ENCODE measurements around the gene PLGRKT. TPM values are rescaled to one million over a fixed set of nuclear protein-coding genes. Genes with fewer than 3 reads are reported as not detected.
"Not testable (repeated sequence)": the region's sequence is repeated elsewhere in the genome, so short reads cannot be mapped to it uniquely, and the experiment has no call there.

The PLGRKT gene
- polyA plus RNA-seq, 1 donor from 2014 or later, result 80.0 TPM

GRCh38 chr9:5445886-5446285 is 8.2 kb upstream of the PLGRKT start:
- Histone ChIP-seq H3K79me2 (replicated peaks; ENCODE audit: insufficient read depth, low read length) (no peaks in the 10 kb centered on the region), H2AFZ (ENCODE audit: low read depth, low read length) (no peak overlapping the region), H3K4me2 (ENCODE audit: low read length) (no peak overlapping the region), H3K9me3 (ENCODE audit: low read length) (no peaks in the 10 kb centered on the region), H3F3A (ENCODE audit: insufficient read depth, low read length, poor library complexity, severe bottlenecking) (no peaks in the 10 kb centered on the region), H4K20me1 (ENCODE audit: insufficient read depth) (no peaks in the 10 kb centered on the region), H3K9me2 (ENCODE audit: insufficient read depth, low read length) (no peaks in the 10 kb centered on the region), H3K9ac (ENCODE audit: low read length) (no peak overlapping the region), H3K4me3 (ENCODE audit: low read length) (no peak overlapping the region), H3K27ac (ENCODE audit: low read length) (no peak overlapping the region), H3K36me3 (ENCODE audit: insufficient read depth, low read length) (no peaks in the 10 kb centered on the region), H3K27me3 (ENCODE audit: insufficient read depth, low read depth, low read length) (no peaks in the 10 kb centered on the region)
- TF ChIP-seq SMC3 (conservative IDR thresholded peaks at IDR 0.05; ENCODE audit: poor library complexity), result no peak
- TF ChIP-seq POLR2AphosphoS5 (IDR thresholded peaks at IDR 0.05), result no peak

DNA sequence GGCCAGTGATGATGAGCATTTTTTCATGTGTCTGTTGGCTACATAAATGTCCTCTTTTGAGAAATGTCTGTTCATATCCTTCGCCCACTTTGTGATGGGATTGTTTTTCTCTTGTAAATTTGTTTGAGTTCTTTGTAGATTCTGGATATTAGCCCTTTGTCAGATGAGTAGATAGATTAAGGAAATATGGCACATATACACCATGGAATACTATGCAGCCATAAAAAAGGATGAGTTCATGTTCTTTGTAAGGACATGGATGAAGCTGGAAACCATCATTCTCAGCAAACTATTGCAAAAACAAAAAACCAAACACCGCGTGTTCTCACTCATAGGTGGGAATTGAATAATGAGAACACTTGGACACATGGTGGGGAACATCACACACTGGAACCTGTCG is 7.4 kb upstream of the PLGRKT start:
- not testable (repeated sequence) for H3K9ac ChIP-seq (ENCODE audit: low read length); H3K9me2 ChIP-seq (ENCODE audit: insufficient read depth, low read length); H3K27me3 ChIP-seq (ENCODE audit: insufficient read depth, low read depth, low read length); H3K79me2 ChIP-seq (replicated peaks; ENCODE audit: insufficient read depth, low read length); H3K4me3 ChIP-seq (ENCODE audit: low read length); H3F3A ChIP-seq (ENCODE audit: insufficient read depth, low read length, poor library complexity, severe bottlenecking); H4K20me1 ChIP-seq (ENCODE audit: insufficient read depth); H3K36me3 ChIP-seq (ENCODE audit: insufficient read depth, low read length); H3K9me3 ChIP-seq (ENCODE audit: low read length); H2AFZ ChIP-seq (ENCODE audit: low read depth, low read length); H3K4me2 ChIP-seq (ENCODE audit: low read length); H3K27ac ChIP-seq (ENCODE audit: low read length)

- H3K9me3 ChIP-seq (ENCODE audit: low read length), result no peaks in the 10 kb centered on the region
- no peak overlapping the region for H3K4me2 ChIP-seq (ENCODE audit: low read length)
- no peak for TF ChIP-seq POLR2AphosphoS5 (IDR thresholded peaks at IDR 0.05)
- TF ChIP-seq, protein P1, sequence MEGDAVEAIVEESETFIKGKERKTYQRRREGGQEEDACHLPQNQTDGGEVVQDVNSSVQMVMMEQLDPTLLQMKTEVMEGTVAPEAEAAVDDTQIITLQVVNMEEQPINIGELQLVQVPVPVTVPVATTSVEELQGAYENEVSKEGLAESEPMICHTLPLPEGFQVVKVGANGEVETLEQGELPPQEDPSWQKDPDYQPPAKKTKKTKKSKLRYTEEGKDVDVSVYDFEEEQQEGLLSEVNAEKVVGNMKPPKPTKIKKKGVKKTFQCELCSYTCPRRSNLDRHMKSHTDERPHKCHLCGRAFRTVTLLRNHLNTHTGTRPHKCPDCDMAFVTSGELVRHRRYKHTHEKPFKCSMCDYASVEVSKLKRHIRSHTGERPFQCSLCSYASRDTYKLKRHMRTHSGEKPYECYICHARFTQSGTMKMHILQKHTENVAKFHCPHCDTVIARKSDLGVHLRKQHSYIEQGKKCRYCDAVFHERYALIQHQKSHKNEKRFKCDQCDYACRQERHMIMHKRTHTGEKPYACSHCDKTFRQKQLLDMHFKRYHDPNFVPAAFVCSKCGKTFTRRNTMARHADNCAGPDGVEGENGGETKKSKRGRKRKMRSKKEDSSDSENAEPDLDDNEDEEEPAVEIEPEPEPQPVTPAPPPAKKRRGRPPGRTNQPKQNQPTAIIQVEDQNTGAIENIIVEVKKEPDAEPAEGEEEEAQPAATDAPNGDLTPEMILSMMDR (IDR thresholded peaks at IDR 0.05; ENCODE audit: poor library complexity, severe bottlenecking), result no peak
- TF ChIP-seq SMC3 (conservative IDR thresholded peaks at IDR 0.05; ENCODE audit: poor library complexity), result no peak
- TF ChIP-seq RAD21 (conservative IDR thresholded peaks at IDR 0.05), result no peak
- TF ChIP-seq MXI1 (conservative IDR thresholded peaks at IDR 0.05; ENCODE audit: poor library complexity, severe bottlenecking), result no peak
- TF ChIP-seq EZH2 (IDR thresholded peaks at IDR 0.05; ENCODE audit: borderline replicate concordance, insufficient read depth, low read length, poor library complexity, severe bottlenecking), result no peak
- TF ChIP-seq REST (IDR thresholded peaks at IDR 0.05; ENCODE audit: borderline replicate concordance), result no peak
- no peak for TF ChIP-seq TAF1 (IDR thresholded peaks at IDR 0.05; ENCODE audit: low read depth)
- no peak for TF ChIP-seq EP300 (conservative IDR thresholded peaks at IDR 0.05; ENCODE audit: poor library complexity, severe bottlenecking)
- no peaks in the 10 kb centered on the region for H3K27me3 ChIP-seq (ENCODE audit: insufficient read depth, low read depth, low read length)
- H3K4me3 ChIP-seq (ENCODE audit: low read length), result no peak overlapping the region
- H3F3A ChIP-seq (ENCODE audit: insufficient read depth, low read length, poor library complexity, severe bottlenecking), result no peaks in the 10 kb centered on the region
- no peaks in the 10 kb centered on the region for H3K79me2 ChIP-seq (replicated peaks; ENCODE audit: insufficient read depth, low read length)
- no peak overlapping the region for H3K9ac ChIP-seq (ENCODE audit: low read length)
- no peaks in the 10 kb centered on the region for H4K20me1 ChIP-seq (ENCODE audit: insufficient read depth)
- H2AFZ ChIP-seq (ENCODE audit: low read depth, low read length), result no peak overlapping the region
- no peaks in the 10 kb centered on the region for H3K36me3 ChIP-seq (ENCODE audit: insufficient read depth, low read length)
- H3K27ac ChIP-seq (ENCODE audit: low read length), result no peak overlapping the region
- no peaks in the 10 kb centered on the region for H3K9me2 ChIP-seq (ENCODE audit: insufficient read depth, low read length)
These were observed 6.1 kb upstream of the PLGRKT start for GRCh38 chr9:5443850-5444249.
